Subcutaneous abdominal adipose tissue (tissue), 5 donors: Measurements from ENCODE around the gene ARMH1.

Experiments used
- H3K27ac ChIP-seq: one replicate; pipeline ENCODE4 v1.7.0; 2013; ENCODE audit warnings: low read depth, mild to moderate bottlenecking, inconsistent platforms, low read length, moderate library complexity
- H3K27me3 ChIP-seq, 5 donors: one replicate each; pipeline ENCODE4 v1.7.0; 2013; ENCODE audit warnings: low read length in 5 of 5, inconsistent platforms in 1 of 5; ENCODE audit not compliant: control insufficient read depth in 5 of 5, insufficient read depth in 4 of 5
- H3K36me3 ChIP-seq, 5 donors: one replicate each; pipeline ENCODE4 v1.7.0; 2013; ENCODE audit warnings: low read length in 5 of 5; ENCODE audit not compliant: control insufficient read depth in 5 of 5, insufficient read depth in 5 of 5
- H3K4me1 ChIP-seq, 5 donors: one replicate each; pipeline ENCODE4 v1.7.0; 2013; ENCODE audit warnings: low read length in 5 of 5, mild to moderate bottlenecking in 3 of 5, moderate library complexity in 1 of 5; ENCODE audit not compliant: control insufficient read depth in 5 of 5, insufficient read depth in 5 of 5
- H3K4me3 ChIP-seq, 5 donors: one replicate each; pipeline ENCODE4 v1.7.0; 2013; ENCODE audit warnings: low read length in 5 of 5, low read depth in 1 of 5
- H3K9ac ChIP-seq, 5 donors: one replicate each; pipeline ENCODE4 v1.7.0; 2013; ENCODE audit warnings: low read length in 5 of 5, mild to moderate bottlenecking in 4 of 5, moderate library complexity in 3 of 5
- H3K9me3 ChIP-seq, 5 donors: one replicate each; pipeline ENCODE4 v1.7.0; 2013; ENCODE audit warnings: low read length in 5 of 5; ENCODE audit not compliant: control insufficient read depth in 5 of 5
- donor health status: healthy.
- donor health status: healthy.
- donor health status: healthy.
- donor health status: healthy.
- donor health status: healthy.

The ARMH1 gene

DNA sequence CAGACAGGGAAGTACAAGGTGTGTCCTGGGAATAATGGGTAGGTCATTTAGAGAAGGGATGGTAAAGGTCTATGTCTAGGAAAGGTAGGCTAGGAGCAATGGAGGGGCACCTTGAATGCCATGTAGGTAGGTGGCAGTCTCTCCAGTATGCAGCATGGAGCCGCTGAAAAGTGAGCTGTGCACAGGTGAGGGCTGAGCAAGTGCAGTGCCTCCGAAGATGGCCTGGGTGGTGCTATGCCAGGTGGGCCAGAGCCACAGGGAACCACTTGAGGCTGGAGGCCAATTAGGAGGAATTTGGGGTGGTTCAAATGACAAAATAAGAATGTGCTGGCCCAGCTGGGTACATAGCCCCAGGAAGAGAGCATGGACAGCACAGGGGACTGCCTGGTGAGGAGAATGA is 31.4 kb downstream of the ARMH1 start:
- Histone ChIP-seq H3K4me3 (no peak overlapping the region), H3K36me3 (no peaks in the 10 kb centered on the region), H3K4me1 (peaks cover 0 to 8% (median 4%) of the 10 kb centered on the region in 5 donors), H3K9me3 (no peaks in the 10 kb centered on the region), H3K27ac (no peak overlapping the region), H3K27me3 (no peaks in the 10 kb centered on the region), H3K9ac (no peak overlapping the region)

DNA sequence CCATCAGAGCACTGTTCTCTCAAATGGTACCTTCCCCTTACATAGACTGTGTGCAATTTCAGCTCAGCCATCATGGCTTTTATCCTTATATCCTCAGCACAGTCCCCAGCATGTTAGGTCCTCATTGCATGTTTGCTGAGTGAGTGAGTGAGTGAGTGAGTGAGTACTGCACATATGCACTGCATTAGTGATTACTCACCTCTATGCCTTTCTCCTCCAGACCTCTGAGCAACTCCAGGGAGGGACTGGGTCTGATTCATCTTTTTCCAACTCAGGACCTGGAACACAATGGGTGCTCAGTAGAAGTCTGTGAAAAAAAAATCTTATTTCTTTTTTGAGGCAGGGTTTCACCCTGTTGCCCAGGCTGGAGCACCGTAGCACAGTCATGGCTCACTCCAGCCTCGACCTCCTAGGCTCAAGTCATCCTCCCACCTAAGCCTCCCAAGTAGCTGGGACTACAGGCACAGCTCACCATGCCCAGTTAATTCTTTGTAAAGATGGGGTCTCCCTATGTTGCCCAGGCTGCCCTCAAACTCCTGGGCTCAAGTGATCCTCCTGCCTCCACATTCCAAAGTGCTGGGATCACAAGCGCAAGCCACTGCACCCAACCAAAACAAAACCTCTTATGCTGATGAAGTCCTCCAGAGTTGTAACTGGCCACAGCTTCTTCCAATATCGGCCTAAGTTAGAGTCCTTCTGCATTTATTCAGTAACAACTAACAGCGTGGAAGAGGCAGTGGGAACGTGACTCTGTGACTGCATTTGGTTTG is 32.8 kb downstream of the ARMH1 start:
- no peaks in the 10 kb centered on the region for H3K27me3 ChIP-seq
- no peaks in the 10 kb centered on the region for H3K36me3 ChIP-seq
- no peak overlapping the region for H3K4me3 ChIP-seq
- no peak overlapping the region for H3K27ac ChIP-seq
- H3K9me3 ChIP-seq: no peaks in the 10 kb centered on the region
- peaks cover 0 to 8% (median 4%) of the 10 kb centered on the region in 5 donors for H3K4me1 ChIP-seq
- no peak overlapping the region for H3K9ac ChIP-seq

DNA sequence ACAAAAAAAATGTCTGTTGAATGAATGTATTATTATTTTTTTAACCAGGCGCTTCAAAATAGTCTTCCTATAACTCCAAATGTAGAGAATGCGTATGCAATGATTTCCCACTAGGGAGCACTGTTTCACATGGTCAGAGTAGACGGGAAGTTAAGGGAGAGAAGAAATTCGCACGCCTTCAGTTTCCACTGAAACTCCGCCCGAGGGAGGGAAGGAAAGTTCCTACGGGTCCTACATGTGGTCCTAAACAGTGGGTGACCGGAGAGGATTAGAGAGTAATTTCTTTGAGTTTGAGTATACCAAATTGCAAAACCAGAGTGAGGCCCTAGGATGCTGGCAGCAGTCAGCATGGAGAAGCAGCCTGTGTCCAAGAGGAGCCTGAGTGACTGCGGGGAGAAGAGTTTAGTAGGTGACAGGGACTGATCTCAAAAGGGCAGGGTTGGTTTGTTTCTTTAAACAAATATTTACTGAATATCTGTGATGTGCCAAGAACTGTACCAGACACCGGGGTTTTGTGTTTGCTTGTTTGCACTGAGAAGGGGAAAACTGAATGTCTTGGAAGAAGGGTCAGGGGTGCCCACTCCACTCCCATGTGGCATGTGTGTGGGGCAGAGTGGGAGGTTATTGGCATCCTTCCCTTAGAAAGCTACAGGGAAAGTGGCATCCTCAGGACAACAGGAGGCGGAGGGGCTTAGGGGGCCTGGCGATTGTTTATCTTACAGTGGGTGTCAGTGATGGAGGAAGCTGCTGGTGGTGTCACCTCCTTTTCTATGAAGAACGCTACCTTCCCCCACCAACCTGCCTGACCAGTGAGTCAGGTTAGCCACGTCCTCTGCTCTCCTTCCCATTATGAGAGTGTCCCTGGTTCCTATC is 33.7 kb downstream of the ARMH1 start:
- no peaks in the 10 kb centered on the region for H3K36me3 ChIP-seq
- peaks cover 0 to 8% (median 4%) of the 10 kb centered on the region in 5 donors for H3K4me1 ChIP-seq
- no peaks in the 10 kb centered on the region for H3K27me3 ChIP-seq
- peak overlapping the region in 3 of 5 donors; percentile 13 to 52 (median 29) for H3K4me3 ChIP-seq
- H3K27ac ChIP-seq: no peak overlapping the region
- peak overlapping the region in 3 of 5 donors; percentile 6 to 62 (median 8) for H3K9ac ChIP-seq
- H3K9me3 ChIP-seq: no peaks in the 10 kb centered on the region

DNA sequence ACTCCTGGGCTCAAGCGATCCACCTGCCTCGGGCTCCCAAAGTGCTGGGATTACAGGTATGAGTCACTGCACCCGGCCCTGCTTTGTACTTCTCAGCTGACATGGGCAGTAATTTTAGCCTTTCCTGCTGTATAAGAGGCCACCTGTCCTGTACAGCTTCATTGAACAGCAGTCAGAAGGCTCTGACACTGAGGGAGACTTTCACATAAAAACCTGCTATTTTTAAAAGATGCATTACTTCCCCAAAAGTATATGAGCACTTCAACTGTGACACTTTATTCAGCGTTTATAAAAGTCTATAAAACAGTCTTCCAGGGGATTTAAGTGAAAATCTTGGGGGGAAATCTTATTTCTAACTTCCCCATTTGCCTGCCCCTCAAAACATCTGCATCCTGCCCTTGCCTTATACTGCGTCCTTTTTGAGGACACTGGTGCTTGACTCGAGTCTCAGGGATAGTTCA is 38.8 kb downstream of the ARMH1 start:
- no peak overlapping the region for H3K27ac ChIP-seq
- no peak overlapping the region for H3K4me3 ChIP-seq
- no peaks in the 10 kb centered on the region for H3K27me3 ChIP-seq
- H3K4me1 ChIP-seq: peaks cover 0 to 7% (median 4%) of the 10 kb centered on the region in 5 donors
- no peak overlapping the region for H3K9ac ChIP-seq
- H3K36me3 ChIP-seq: no peaks in the 10 kb centered on the region
- no peaks in the 10 kb centered on the region for H3K9me3 ChIP-seq

DNA sequence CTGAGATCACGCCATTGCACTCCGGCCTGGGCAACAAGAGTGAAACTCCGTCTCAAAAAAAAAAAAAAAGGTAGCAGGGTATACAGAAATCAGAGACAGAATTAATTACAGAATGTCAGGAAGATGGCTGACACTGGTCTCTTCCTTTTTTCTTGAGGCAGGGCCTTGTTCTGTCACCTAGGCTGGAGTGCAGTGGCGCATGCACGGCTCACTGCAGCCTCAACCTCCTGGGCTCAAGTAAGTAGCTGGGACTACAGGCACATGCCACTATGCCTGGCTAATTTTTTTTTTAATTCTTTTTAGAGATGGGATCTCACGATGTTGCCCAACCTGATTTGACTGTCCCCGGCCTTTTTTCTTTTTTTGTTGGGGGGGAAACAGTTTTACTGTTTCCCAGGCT is 40.0 kb downstream of the ARMH1 start:
- H3K9ac ChIP-seq: no peak overlapping the region

DNA sequence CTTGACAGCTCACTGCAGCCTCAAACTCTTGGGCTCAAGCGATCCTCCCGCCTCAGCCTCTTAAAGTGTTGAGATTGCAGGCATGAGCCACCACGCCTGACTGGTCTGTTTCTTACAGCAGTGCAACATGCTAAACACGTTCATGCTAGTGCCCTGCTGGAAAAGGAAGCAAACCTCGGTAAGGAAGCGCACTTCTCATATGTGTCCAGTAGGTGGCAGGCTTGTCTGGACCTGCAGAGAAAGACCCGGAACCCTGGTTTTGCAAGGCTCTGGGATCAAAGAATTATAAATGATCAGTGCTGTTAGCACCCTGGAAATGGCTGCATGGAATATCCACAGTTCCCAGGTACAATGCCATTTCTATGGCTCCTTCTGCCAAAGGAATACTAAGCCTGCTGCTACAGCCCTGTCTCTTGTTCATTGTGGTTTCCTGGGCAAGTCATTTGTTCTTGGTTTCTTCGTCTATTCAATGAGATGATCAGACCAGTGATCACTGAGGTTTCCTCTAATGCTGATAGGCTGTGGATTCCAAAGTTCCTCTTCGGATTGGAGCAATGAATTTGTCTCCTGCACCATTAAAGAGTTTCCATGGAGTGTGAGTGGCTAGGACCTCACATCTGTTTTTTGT is 40.5 kb downstream of the ARMH1 start:
- Histone ChIP-seq H3K27ac (no peak overlapping the region), H3K27me3 (no peaks in the 10 kb centered on the region), H3K9ac (no peak overlapping the region), H3K9me3 (no peaks in the 10 kb centered on the region), H3K4me3 (no peak overlapping the region), H3K4me1 (peaks cover 0 to 7% (median 3%) of the 10 kb centered on the region in 5 donors), H3K36me3 (no peaks in the 10 kb centered on the region)

More for the DNA sequence above, 40.0 kb downstream of the ARMH1 start:
- Histone ChIP-seq H3K36me3 (no peaks in the 10 kb centered on the region), H3K4me3 (no peak overlapping the region), H3K27ac (no peak overlapping the region), H3K27me3 (no peaks in the 10 kb centered on the region), H3K9me3 (no peaks in the 10 kb centered on the region), H3K4me1 (peaks cover 0 to 7% (median 3%) of the 10 kb centered on the region in 5 donors)

DNA sequence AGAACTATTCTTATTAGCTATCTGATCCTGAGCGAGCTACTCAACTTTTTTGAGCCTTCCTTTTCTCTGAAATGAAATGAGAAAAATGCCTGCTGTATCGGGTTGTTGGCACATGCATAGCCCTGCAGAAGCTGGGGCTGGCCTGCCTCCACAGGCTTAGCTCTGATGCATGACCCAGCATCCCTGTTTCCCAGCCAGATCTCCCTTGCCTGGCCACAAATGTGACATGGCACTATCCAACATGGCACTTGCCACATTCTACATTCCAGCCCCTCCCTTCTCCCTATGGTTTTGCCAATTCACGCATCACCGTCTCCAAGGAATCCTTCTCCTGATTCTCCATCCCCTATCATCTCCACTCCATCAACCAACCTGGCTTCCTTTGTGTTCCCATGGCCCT is 42.6 kb downstream of the ARMH1 start:
- no peaks in the 10 kb centered on the region for H3K9me3 ChIP-seq
- H3K9ac ChIP-seq: no peak overlapping the region
- H3K27ac ChIP-seq: no peak overlapping the region
- H3K4me3 ChIP-seq: no peak overlapping the region
- peaks cover 0 to 9% (median 3%) of the 10 kb centered on the region in 5 donors for H3K4me1 ChIP-seq
- H3K36me3 ChIP-seq: no peaks in the 10 kb centered on the region
- no peaks in the 10 kb centered on the region for H3K27me3 ChIP-seq

DNA sequence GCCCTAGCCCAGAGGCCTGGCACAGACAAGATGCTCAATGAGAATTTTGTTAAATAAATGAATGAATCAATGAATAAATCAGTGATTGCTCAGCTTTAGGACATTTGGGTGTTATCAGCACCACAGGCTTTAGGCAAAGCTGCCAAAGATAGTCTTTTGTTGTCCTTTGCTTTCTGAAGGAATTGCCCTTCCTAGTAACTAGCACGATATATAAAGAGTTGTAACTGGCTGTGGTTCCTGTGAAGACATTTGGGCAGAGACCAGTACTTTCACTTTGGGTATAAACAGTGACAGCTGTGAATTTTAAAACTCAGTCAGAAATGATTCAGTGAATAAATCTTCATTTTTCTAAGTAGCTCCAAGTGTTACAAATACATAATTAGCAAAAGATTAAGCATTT is 43.1 kb downstream of the ARMH1 start:
- Histone ChIP-seq H3K27ac (no peak overlapping the region), H3K9ac (no peak overlapping the region), H3K9me3 (no peaks in the 10 kb centered on the region), H3K4me1 (peaks cover 0 to 10% (median 3%) of the 10 kb centered on the region in 5 donors), H3K4me3 (no peak overlapping the region), H3K36me3 (no peaks in the 10 kb centered on the region), H3K27me3 (no peaks in the 10 kb centered on the region)

DNA sequence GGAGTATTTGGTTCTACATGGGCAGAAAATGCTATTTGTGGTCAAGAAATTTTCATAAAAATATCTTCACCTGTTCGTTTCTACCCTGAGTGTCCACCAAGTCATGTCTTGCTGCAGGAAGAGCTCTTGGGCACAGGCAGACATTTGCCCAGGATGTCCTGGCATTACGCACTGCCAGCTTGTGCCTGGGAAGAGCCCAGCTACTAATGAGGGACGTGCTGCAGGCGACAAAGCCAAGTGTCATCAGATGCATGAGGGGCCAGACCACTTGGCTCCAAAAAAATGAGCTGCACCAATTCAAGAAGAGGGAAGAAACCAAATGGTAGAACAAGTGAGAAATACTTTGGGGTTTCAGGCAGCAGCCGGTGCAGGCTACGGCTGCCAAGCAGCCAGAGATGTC is 43.6 kb downstream of the ARMH1 start:
- Histone ChIP-seq H3K27me3 (no peaks in the 10 kb centered on the region), H3K36me3 (no peaks in the 10 kb centered on the region), H3K4me1 (peaks cover 0 to 10% (median 3%) of the 10 kb centered on the region in 5 donors)

More for the DNA sequence above, 43.6 kb downstream of the ARMH1 start:
- no peak overlapping the region for H3K27ac ChIP-seq
- no peaks in the 10 kb centered on the region for H3K9me3 ChIP-seq
- H3K4me3 ChIP-seq: no peak overlapping the region
- H3K9ac ChIP-seq: no peak overlapping the region
